Astrocyte of the hippocampus (primary cell): ENCODE results near the gene ARHGEF12.

Experiments
- DNase-seq: peaks from one replicate; pipeline ENCODE4 v3.0.0; 2011; ENCODE audit warnings: low read depth, low spot score

The ARHGEF12 gene

DNA sequence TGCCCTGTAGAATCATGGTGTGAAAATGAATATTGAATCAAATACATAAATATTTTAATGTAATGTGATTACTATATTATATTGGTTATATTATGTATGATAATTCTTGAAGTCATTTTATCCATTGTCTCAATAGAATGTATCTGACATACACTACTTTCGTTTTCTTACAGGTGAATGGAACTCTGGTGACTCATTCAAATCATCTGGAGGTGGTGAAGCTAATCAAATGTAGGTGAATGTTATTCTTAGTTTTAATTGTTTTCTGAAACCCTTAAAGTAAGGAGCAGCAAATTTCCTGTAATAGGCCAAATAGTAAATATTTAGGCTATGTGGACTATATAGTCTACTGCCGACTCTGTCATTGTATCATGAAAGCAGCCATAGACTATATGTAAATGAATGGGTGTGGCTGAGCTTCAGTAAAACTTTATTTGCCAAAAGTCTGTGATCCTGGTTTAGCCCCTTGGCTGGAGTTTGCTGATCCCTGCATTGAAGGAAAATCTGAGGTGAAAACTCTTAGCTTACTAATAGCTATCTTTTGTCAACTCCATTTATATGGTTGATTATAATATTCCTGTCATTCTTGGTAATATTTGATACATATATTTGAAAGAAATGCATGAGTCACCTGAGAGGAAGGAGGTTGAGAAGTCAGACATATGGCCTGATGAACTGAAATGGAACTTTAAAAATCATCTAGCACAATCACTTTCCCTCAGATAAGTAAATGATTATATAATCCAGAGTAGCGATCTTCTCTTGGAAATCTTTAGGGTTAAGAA, 88.2 kb downstream of the ARHGEF12 start:
- DNase-seq = no peak

DNA sequence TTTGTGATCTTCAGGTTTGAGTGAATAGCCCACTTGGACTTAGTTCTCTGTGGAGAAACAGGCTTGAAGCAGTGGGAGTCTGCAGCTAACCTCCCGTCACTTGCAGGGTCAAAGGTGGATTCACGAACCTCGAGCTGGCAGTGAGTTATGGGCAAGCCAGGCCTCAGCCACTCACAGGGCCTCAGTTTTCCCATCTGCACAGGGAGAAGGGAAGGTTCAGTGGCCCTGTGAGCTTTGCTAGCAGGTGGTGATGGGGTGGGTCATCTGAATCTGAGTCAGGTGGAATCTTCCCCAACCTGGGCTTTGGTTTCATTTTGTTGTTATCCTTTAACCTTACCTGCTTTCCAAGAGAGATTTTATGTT, 88.7 kb downstream of the ARHGEF12 start:
- DNase-seq = no peak

DNA sequence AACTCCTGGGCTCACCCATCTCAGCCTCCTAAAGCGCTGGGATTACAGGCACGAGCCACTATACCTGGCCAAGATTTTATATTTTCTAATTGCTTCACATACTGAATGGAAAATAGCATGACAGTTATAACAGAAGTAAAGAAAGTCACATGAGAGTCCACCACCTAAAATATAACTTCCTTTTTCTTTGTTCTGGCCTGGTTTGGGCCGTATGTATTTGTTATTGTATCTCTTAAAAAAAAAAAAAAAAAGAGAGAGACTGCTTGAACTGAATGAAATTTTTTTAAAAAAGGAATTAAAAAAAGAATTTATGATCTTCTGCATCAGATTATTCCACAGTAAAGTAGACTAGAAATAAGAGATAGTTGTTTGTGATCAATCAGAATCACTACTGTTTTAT, 89.3 kb downstream of the ARHGEF12 start:
- DNase-seq = no peak

DNA sequence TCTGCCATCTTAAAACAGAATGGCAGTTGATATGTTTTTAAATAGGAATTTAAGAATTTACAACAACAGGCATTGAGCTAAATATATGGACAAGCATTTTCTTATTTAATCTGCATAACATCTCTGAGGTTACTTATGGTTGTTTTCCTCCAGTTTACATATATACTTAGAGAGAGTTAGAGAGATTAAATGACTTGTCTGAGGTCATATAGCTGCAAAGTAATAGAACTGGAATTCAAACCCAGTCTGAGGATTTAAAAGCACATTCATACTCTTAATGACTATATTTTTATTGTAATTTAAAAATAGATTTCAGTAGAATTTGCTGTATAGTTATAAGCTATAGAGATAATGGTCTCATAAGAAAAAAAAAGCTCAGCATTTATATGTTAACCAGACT, 93.9 kb downstream of the ARHGEF12 start:
- DNase-seq = no peak

DNA sequence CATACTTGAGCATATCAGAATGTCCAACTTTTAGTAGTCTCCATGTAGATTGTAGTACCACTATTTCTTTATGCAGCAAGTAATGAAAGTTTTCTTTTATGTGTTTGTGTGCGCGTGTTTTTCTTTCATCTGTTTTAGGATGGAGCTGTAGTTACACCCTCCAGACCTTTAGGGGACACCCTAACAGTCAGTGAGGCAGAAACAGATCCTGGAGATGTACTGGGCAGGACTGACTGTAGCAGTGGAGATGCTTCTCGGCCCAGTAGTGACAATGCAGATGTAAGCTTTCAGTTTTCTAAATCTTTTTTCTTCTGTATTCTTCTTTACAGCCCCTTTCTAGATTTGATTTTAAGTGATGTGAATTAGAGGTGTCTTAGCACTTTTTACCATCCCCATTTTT, 95.4 kb downstream of the ARHGEF12 start:
- no peak for DNase-seq

DNA sequence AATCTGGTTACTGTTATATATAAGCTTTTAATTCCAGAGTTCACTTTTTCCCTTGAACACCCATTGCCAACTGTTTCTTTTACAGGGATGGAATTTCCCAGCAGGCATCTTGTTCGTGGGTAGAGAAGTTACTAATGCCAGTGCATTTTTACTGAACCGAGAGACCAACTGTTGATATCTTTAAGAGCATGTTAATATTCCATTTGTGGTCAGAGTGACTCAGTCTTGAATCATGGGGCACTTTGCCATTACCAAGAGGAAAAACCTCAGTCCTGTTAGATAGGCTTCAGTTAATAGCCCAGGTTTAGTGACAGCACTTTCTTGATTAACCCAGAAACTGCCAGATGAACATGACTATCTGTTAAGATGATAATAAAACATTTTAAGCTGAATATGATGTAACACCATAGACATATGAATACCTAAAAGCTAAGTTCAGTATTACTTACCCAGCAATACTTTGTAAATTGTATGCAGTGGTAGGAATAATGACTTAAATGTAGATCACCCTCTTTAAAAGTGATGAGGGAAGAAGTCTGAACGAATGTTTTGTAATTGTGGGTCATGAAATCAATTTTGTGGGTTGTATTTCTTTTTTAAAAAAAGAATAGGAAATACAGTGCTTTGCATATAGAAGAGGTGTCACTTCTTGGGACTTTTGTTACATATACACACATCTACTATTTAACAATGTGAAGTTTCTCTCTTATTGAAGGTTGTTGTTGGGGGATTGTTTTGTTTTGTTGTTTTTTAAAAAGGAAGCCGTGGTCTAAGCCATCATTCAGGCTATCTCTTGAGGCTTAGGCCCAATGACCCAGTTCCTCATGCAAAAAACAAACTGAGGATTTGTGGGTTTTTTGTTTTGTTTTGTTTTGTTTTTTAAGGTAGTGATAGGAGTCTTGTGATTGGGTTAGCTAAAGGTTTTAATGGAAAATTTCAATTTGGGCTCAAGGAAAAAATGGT, 96.1 kb downstream of the ARHGEF12 start:
- peak; percentile 98 for DNase-seq

DNA sequence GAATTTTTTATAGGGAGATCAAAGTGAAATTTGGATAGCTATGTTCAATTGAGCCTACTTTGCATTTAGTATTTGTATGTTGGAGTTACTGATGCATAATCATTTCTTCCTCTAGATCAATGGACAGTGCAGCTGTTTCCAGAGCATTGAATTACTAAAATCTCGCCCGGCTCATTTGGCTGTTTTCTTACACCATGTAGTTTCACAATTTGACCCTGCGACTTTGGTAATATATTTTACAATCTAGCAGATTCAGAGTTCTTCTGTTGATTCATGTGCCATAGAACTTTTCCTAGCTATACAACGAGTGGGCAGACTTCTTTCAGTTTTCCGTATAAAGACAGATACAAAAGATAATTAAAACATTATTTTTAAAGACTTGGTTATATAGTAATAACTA, 105.4 kb downstream of the ARHGEF12 start:
- no peak for DNase-seq

DNA sequence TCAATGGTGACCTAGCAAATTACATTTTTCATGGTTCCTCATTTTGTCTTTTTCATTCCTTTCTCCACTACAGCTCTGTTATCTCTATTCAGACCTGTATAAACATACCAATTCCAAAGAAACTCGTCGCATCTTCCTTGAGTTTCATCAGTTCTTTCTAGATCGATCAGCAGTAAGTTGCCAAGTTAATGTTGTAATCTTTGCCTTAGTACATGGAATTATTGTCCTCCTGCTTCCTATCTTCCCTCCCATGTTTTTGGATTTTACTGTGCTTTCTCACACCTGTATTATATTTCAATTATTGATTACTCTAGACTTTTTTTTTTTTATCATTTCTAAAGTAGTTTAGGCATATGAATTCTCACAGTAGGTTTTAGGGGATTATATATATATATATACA, 105.8 kb downstream of the ARHGEF12 start:
- no peak for DNase-seq

DNA sequence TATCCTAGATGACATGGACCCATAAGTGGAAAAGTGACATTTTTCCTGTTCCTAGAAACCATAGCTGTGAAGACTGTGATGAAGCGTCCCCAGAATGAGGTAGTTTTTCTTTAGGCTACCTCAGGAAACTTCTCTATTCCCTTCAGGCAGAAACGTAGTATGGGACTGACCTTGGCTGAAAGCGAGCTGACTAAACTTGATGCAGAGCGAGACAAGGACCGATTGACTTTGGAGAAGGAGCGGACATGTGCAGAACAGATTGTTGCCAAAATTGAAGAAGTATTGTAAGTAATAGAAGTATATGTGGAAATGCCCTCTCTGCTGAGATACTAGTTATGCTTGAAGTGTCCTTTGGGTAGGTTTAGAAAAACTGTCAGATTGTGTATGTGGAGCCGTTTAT, 110.6 kb downstream of the ARHGEF12 start:
- no peak for DNase-seq

DNA sequence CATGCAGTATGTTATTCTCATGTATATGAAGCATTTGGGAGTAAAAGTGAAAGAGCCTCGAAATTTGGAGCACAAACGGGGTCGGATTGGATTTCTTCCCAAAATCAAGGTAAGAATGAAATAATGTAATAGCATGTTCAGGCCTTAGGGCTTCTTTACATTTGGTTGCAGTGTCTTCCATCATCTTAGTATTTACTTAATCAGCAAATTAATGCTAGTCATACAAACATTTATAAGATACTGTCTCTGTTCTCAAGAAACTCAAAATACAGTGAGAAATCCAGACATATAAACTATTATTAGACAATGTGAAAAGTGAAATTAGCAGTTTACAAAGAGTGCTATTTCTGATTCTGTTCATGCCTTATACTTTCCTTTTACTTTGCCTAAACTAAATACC, 112.0 kb downstream of the ARHGEF12 start:
- no peak for DNase-seq

DNA sequence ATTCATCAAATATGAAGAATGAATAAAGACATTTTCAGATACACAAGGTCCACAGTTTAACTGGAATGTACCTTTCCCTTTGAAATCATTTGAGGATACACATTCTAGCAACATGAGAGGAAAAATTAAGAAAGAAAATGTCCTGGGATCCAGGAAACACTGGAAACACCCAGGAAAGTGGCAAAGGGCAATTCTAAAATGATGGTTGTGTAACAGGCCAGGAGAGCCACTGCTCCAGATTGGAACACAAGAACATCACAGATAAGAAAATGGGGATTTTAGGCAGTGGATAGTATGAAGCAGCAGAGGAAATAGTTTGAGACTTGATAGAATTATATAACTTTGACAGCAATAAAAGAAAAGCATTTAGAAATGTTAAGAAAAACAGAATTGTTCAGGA, 119.3 kb downstream of the ARHGEF12 start:
- DNase-seq = no peak

DNA sequence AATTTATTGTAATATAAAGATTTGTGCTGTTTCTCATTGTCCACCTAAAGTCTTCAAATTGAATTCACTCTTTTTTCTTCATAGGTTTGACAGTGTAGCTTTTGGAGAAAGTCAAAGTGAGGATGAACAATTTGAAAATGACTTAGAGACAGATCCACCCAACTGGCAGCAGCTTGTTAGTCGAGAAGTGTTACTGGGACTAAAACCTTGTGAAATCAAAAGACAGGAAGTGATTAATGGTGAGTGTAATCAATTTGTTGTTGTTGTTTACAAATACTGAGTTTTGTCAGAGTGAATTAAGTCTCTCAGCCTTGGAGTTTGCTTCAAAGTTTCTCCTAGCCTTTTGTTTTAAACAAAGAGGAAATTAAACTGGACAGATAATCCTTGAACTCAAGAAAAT, 121.8 kb downstream of the ARHGEF12 start:
- DNase-seq = no peak

DNA sequence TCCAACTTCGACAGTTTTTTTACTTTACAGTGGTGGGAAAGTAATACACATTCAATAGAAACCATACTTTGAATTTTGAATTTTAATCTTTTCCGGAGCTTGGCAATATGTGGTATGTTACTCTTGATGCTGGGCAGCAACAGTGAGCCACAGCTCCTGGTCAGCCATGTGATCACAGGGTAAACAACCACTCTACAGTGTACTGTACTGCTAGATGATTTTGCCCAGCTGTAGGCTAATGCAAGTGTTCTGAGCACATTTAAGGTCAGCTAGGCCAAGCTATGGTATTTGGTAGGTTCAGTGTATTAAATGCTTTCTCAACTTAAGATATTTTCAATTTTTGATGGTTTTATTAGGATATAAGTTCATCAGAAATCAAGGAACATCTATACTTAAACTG, 126.6 kb downstream of the ARHGEF12 start:
- no peak for DNase-seq

DNA sequence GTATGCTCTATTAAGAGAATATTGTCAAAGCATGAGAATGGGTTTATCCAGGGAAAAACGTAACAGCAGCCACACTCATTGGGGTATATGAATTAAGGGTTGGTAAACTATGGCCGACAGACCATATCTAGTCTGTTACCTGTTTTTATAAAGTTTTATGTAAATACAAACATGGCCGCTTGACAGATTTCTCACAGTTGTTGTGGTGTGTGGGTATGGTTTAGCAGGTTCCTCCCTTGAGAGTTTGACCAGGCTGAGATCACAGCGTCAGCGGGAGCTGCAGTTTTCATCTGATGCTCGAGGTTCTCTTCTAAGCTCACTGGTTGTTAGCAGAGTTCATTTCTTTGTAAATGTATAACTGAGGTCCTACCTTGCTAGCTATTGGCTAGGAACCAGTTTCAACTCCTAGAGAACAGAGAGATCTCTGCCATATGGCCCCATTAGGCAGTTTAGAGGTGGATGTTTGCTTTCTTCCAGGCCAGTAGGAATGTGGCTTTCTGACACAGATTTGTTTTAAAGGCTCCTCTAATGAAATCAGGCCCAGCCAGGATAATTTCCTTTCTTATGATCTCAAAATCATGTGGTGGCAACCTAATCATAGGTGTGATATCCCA, 129.8 kb downstream of the ARHGEF12 start:
- no peak for DNase-seq

DNA sequence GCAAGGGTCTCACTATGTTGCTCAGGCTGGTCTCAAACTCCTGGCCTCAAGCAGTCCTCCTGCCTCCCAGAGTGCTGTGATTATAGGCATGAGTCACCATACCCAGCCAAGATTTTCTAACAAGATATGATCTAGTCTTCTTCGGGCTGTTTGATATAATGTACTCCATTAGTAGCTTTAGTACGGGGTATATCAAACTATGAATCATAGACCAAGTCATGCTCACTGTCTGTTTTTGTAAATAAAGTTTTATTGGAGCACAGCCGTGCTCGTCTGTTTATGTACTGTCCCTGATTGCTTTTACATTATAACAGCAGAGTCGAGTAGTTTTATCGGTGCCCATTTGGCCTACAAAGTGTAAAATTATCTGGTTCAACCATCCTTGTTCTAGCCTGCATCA, 131.4 kb downstream of the ARHGEF12 start:
- DNase-seq = no peak

DNA sequence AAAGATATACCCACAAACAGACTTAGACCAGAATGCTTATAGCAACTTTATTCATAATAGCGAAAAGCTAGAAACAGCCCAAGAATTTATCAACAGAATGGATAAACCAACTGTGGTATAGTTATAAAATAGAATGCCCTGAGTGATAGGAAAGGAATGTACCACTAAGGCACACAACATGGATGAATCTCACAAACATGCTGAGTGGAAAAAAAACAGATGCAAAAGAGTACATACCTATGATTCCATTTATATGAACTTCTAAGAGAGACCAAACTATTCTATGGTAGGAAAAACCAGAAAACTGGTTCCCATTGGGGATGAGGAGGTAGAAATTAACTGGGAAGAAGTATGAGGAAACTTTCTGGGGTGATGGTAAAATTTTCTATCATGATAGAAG, 134.9 kb downstream of the ARHGEF12 start:
- DNase-seq = peak; percentile 82

DNA sequence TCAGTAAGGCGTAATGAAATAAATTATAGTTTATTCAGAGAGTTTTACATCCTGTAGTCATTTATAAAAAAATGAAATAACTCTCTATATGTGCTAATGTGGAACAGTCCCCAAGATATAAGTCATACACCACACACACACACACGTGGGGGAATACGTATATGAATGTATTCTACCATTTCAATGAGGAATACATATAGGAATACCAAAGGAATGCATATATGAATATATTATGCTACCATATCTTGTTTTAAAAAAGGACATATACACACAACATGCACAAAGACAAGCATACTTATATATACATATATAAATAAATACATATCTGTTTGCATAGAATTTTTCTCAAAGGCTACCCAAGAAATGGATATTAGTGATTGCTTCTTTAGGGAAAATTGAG, 135.8 kb downstream of the ARHGEF12 start:
- no peak for DNase-seq

DNA sequence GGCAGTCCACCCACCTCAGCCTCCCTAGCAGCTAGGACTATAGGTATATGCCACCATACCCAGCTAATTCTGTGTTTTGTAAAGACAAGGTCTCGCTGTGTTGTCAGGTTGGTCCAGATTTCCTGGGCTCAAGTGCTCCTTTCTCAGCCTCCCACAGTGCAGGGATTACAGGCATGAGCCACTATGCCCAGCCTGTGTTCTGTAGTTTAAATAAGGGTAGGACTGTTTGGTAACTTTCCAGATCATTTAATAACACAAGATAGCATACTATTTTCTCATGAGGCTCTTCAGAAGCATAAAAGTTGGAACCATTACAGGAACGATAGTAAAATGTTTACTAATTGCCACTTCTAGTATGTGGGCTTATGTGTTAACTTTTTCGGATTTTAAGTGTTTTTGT, 137.3 kb downstream of the ARHGEF12 start:
- no peak for DNase-seq

DNA sequence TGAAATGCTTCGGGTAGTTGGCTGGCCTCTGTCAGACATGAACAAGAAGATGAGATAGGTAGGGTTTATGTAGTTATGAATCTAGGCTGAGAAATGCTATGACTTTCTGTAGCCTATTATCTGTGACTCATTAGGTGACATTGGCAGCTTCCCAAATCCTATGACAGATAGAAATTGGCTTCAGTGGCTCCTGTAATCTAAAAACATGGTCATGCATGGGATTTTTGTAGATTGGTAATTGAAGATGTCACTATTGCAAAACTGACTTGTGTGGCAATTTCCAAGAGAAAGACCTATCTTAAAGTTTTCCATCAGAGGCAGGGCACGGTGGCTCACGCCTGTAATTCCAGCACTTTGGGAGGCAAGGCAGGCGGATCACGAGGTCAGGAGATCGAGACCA, 145.9 kb downstream of the ARHGEF12 start:
- DNase-seq = no peak

DNA sequence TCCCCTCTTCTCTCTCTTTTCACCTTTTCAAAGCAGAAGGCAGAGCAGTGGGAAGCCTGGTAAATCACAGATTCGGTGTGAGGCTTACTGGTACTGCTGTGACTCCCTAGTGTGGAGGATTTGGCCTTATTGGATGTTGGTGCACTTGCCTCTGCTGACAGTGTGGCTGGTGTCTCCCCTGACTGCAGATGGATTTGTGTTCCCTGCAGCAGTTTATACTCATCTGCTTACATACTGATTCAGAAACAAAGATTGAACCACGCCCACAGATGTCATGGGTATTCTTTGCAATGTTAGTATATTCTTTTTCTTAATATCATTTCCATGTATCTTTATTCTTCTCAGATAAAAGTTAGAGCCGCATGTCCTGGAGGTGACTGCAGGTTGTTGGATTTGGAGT, 148.5 kb downstream of the ARHGEF12 start:
- no peak for DNase-seq

DNA sequence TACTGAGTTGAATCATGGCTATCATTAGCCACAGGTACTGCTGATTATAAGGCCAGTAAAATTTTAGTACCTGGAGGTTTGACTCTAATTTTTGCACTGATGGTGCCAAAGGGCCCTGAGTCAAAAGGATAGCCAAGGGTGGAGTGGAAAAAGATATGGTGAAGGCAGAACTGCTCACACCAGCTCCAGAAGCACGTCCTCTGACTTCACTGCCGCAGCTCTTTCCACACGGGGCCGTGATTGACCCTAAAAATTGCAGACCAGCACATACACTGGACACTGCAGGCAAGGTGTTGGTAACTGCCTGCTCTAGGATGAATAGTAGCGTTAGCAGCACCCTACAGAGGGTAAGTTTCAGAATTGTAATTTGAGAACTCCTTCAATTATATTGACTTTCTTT, 149.9 kb downstream of the ARHGEF12 start:
- no peak for DNase-seq

DNA sequence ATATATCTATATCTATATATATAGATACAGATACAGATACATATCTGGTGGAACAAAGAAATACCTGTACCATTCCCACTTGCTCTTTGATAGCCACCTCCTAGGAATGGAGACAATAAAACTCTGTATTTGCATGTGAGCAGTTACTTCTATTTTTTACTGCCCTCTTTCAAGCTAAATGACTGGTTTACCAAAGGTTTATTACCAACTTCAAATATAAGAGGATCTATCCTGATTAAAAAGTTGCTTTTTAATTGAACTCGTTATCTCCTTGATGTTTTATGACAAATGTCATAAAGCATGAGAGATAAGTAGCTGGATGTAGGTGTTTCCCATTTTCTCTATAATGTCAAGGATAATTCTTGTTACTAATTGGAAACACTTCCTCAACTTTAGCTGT, 153.6 kb downstream of the ARHGEF12 start:
- no peak for DNase-seq

DNA sequence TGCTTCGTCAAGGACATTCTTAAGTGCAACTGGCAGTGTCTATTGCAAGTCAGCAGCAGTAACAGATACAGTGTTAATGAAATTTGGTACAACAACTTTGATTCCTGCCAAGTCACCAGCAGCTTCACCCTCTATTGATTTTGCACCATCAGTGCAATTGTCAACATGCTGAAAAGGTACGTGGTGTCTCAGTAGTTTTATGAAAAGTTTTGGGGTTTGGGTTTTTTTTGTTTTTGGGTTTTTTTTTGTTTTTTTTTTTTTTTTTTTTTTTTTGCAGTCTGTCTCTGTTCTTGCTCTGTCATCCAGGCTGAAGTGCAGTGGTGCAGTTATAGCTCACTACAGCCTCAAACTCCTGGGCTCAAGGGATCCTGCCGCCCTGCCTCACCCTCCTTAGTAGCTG, 156.3 kb downstream of the ARHGEF12 start:
- no peak for DNase-seq
